H1 (cell line): ENCODE results near the gene BRSK2.

Experiments used
- EZH2 ChIP-seq: fragments of 200-600 bp; sonication (generic); IDR thresholded peaks from 2 replicates; pipeline ENCODE4 v1.7.1; 2012; ENCODE audit warnings: low read depth, mild to moderate bottlenecking, moderate library complexity, low read length, inconsistent platforms; ENCODE audit not compliant: severe bottlenecking
- KDM5A ChIP-seq: fragments of 200-600 bp; IDR thresholded peaks from 2 replicates; pipeline ENCODE4 v1.7.1; 2012; ENCODE audit warnings: mild to moderate bottlenecking, low read length, inconsistent platforms, mixed read lengths
- SP1 ChIP-seq: IDR thresholded peaks from 2 replicates; pipeline ENCODE4 v1.6.1; 2011; ENCODE audit warnings: low read depth, low read length

GRCh38 chr11:1444321-1444720 lies 54.6 kb downstream of the BRSK2 start:
- TF ChIP-seq SP1 = no peak
- TF ChIP-seq KDM5A = no peak
- no peak for TF ChIP-seq EZH2
